Cortex of kidney (tissue), 1 donor: Measurements from ENCODE around the gene DPH2.

ENCODE experiments used
- DNase-seq: peaks from one replicate; lab custom pipeline; 2025; lab: John Stamatoyannopoulos, UW

Gene DPH2

DNA sequence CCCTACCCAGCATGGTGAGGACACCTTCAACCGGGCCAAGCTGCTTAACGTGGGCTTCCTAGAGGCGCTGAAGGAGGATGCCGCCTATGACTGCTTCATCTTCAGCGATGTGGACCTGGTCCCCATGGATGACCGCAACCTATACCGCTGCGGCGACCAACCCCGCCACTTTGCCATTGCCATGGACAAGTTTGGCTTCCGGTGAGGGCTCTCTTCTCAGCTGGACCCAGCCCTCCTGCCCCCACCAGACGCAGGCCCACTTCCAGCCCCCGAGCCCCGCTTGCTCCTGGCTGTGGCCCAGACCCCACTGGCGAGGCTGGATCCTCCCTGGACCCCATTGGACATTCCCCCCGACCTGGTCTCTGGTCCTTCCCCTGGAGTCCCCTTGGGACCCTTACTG, 15.0 kb downstream of the DPH2 start:
- no peak for DNase-seq

DNA sequence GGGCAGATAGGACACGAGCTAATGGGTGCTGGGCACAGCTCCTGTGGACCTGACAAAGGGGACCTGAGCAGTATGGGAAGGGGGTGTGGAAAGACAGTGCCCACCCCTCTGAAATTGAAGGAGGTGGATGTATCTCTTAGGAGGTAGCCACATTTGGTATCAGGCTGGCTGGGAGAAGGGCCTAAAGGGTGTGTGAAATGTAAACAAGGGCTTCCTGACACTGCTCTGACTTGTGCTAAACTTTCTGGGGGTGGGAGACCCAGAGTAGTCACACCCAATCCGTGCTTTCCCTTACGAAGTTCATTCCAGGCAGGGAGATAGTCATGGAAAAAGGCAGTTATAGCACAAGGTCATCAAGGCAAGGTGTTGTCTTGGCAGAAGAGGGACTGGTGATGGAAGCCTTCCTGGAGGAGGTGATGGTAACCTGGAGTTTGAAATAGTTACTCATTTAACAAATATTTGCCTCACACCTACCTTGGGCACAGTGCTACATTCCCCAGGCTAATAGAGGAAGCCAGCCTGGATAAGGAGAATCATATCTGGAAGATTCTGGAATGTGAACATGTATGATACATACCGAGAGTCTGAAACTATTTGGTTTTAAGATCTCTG, 16.3 kb downstream of the DPH2 start:
- no peak for DNase-seq

DNA sequence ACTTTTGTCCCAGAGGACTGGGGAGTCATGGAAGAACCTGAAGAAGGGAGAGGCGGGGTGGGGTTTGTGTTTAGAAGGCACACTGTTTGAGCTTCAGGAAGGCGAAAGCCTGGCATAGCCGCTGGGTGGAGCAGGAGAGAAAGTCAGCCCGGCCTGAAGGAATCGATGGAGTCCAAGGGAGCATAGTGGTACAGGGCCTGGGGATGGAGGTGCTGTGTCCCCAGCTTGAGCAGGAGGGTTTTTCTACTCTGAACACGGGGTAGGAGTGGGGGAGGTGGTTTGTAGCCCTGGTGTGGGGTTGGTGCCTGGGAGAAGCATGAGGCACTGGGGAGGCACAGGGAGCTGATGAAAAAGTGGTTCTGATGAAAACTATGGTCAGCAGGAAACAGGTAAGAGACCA, 16.9 kb downstream of the DPH2 start:
- no peak for DNase-seq

DNA sequence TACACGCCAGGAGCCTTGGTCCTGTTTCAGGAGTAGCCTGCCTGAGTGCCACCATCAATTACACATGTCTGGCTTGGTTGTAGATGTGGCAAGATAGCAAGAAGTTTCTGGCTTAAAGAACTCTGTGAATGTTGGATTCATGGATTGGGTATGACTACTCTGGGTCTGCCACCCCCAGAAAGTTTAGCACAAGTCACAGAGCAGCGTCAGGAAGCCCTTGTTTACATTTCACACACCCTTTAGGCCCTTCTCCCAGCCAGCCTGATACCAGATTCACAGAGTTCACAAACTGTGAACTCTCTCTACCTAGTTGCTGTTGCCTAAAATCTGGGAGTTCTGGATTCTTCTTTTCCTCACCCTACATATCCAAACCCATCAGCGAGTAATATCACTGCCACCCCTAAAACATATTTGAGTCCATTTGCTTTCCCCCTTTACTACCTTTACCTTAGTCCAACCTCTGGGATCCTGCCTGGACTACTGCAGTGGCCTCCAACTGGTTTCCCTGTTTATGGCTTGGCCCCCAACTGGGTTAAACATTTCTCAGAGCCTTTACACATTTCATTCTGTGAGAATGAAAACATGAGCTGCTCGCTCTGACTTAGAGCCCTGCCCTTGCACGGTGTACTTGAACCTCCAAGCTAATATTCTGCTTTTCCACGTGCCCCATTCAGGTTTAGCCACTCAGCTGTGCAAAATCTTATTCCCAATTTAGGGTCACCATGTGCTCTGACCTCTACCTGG, 17.5 kb downstream of the DPH2 start:
- no peak for DNase-seq

DNA sequence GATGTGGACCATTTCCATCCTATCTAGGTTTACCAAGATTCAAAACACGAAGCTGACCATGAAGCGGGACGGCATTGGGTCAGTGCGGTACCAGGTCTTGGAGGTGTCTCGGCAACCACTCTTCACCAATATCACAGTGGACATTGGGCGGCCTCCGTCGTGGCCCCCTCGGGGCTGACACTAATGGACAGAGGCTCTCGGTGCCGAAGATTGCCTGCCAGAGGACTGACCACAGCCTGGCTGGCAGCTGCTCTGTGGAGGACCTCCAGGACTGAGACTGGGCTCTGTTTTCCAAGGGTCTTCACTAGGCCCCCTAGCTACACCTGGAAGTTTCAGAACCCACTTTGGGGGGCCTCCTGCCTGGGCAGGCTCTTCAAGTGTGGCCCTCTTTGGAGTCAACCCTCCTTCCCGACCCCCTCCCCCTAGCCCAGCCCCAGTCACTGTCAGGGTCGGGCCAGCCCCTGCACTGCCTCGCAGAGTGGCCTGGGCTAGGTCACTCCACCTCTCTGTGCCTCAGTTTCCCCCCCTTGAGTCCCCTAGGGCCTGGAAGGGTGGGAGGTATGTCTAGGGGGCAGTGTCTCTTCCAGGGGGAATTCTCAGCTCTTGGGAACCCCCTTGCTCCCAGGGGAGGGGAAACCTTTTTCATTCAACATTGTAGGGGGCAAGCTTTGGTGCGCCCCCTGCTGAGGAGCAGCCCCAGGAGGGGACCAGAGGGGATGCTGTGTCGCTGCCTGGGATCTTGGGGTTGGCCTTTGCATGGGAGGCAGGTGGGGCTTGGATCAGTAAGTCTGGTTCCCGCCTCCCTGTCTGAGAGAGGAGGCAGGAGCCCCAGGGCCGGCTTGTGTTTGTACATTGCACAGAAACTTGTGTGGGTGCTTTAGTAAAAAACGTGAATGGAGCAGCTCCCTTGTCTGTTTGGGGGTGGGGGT, 20.7 kb downstream of the DPH2 start:
- no peak for DNase-seq

DNA sequence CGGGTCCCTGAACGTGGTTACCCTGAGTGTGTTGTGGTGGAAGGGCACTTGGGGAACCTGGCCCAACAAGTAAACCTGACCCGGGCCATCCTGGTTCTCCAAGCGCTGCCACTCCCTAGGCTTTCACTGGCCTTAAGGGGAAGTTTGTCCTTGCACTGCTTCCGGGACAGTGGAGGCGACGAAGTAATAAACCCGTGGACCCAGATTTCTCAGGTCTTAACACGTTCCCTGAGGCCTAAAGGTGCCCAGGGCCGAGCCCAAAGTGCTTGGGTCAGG, 21.3 kb downstream of the DPH2 start:
- no peak for DNase-seq

DNA sequence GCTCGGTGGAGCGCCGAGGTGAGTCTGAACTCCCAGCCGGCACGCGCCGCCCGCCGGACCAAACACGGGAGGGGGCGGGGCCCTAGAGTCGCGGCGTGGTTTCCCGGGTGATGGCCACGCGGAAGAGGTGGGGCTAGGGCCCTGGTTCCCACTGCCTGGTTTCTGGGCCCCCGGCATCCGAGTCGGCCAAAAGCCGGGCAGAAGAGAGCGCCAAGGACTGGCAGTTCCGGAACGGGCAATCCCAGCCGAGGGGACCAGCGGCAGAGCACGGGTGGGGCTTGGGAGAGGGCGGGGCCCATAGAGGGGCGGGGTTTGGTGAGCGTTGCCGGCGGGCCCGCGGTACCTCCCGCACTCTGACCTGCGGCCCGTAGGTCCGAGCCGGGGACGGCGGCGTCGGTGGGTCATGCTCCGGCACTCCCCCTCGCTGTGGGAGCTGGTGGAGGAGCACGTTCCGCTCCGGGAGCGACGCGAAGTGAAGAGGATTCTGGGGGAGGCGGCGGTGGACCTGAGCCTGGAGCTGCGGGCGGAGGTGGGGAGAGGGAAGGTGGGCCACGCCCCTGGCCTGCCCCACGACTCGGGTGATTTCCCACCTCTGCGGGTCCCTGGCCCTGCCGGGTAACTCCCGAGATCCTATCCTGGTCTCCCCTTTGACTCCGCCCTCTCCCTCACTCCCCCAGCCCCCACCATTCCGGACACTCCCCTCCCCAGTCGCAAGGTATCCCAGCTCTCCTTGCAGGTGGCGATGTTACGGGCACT, 21.8 kb downstream of the DPH2 start, which contains the start of gene CCDC24:
TSS of gene CCDC24 (plus strand) at position 124 of the 756 bp plus-strand sequence. CDS start at position 404, 280 bp downstream.
- DNase-seq, result peak; percentile 27

DNA sequence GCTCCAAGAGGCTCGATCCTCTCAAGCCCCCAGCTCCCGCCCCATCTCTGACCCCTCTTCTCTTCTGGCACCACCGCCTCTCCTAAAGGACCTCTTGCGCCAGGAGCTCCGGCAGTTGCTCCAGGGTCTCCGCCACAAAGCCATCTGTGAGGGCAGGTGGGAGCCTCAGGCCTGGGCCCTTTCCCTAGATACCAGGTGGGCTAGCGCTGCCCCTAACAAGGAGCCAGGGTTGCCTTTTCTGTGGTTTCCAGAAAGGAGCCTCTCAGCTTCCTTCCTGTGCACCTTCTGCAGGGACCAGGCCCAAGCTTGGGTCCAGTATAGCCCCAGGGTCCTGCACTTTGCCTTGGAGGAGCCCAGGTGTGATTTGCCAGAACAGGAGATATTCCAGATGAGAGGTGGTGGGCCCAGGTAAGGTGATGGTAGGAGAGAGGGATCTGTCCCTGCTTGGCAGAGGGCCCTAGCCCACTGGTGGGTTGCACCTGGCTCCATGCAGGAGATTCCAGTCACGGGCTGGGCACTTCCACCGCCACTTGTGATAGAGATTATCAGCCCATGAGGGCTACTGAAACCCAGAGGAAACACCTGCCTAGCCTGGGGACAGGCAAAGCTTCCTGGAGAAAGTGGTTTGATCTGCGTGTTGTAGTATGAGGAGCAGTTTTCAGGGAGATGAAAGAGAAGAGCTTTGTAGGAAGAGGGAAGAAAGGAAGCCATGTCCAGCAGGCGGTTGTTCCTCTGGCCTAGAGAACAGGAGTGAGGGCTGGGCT, 22.6 kb downstream of the DPH2 start:
- no peak for DNase-seq

DNA sequence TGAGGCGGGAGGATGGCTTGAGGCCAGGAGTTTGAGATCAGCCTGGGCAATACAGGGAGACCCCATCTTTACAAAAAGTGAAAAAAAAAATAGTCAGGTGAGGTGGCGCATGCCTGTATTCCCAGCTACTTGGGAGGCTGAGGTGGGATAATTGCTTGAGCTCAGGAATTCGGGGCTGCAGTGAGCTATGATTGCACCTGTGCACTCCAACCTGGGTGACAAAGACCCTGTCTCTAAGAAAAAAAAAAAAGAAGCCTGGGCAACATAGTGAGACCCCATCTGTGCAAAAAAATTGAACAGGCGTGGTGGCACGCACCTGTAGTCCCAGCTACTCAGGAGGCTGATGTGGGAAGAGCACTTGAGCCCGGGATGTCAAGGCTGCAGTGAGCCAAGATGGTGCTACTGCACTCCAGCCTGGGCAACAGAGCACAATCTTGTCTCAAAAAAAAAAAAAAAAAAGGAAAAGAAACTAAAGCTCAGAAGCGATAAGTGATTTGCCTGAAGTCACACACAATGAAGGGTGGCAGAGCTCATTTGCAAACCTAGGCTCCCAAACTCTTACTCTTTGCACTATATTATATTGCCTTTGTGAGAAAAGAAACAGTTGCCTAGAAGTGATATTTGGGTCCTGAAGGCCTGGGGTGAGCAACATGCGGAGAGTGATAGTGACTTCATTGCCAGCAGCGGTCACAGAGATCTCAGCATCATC, 23.6 kb downstream of the DPH2 start:
- no peak for DNase-seq

DNA sequence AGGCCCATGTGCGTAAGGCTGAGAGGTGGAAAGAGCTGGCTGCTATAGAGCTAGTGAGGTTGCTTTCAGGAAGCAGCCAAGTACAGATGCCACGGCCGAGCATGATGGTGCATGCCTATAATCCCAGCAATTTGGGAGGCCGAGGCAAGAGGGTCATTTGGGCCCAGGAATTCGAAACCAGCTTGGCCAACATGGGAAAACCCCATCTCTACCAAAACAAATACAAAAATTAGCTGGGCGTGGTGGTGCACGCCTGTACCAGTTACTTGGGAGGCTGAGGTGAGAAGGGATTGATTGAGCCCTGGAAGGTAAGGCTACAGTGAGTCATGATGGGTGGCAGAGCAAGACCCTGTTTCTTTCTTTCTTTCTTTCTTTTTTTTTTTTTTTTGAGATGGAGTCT, 24.3 kb downstream of the DPH2 start:
- no peak for DNase-seq

DNA sequence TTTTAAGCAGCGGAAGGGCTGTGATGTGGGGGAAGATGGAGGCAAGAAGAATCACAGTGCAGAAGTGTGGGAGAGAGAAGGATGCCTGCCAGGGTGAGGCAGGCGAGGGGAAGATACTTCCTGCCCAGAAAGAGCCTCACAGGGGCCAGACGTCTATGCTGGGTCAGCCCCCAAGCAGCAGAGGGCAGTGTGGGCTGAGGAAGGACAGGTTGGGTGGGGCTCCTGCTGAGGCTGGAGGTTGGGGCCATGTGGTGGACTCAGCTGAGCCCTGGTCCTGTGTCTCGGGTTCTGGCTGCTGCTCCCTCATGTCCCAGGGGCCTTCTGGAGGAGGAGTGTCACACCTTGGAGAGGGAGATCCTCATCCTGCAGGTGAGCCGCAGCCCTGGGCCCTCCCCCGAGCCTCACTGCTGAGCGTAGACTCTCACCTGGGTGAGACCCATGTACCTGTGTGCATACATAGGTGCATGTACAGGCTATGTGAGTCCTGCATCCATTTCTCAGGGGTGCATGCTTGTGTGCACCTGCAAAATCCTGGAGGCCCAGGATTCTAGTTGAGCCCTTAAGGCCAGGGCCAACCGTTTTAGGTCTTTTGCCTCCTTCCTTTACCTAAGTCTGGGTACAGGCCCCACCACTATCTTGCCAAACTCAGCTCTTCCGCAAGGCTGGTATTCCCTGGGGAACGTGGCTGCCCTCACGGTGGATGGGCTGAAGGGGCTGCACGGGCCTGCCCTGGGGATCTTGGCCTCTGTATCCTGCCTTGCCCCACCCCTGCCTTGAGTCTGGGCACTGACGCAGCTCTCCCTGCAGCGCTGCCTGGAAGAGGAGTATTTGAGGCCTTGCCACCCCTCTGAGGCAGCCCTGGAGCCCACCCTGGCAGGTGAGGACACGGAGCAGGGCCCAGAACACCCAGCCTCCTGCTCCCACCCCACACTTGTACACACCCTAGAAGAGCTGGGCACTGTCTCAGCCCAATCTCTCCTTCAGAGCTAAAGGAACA, 25.3 kb downstream of the DPH2 start:
- DNase-seq, result no peak

DNA sequence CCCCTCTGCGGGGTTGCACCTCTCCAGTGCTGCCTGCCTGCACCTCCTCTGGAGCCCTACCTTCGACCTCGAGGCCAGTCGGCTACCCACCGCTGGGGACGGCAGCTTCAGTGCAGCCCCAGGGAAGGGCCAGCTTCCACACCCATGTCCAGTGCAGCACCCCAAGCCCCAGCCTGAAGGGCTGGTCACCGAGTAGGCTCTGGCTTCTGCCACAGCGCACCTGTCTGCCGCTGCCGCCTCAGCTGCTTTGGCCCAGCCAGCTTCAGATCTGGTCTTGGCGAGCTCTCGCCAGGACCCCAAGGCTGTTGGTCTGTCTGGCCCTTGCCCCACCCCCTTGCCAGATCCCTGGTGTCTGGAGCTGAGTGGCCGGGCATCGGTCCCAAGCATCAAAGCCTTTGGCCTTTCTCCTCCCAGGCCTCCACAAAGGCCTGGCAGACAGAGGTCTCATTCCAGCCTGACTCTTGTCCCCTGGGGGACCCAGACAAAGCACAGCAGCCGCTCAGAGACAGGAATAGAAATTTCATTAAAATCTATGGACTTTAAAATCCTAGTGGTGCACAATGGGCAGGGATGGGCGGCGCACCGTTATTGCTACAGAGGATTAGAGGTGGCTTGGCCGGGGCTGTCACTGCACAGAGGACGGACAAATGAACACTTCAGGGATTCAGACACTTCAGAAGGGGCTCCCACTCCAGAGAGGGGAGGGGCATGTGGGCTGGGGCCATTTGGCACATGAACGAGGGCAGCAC, 26.3 kb downstream of the DPH2 start:
- no peak for DNase-seq

DNA sequence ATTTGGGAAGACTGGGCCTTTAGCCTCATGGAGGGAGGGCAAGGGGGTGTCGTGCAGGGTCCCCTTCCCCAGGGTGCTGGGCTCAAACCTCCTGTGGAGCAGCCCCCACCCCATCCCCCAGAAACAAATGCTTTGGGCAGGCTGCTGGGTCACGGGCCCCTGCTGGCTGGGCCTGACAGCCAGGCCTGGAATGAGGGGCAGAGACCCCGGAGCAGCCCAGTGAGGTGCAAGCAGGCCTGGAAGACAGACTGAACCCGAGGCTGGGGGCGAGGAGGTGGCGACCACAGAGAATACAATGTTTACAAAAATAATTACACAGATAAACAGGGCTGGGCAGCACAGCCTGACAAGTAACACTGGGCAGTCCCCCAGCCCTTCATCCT, 26.9 kb downstream of the DPH2 start:
- no peak for DNase-seq

DNA sequence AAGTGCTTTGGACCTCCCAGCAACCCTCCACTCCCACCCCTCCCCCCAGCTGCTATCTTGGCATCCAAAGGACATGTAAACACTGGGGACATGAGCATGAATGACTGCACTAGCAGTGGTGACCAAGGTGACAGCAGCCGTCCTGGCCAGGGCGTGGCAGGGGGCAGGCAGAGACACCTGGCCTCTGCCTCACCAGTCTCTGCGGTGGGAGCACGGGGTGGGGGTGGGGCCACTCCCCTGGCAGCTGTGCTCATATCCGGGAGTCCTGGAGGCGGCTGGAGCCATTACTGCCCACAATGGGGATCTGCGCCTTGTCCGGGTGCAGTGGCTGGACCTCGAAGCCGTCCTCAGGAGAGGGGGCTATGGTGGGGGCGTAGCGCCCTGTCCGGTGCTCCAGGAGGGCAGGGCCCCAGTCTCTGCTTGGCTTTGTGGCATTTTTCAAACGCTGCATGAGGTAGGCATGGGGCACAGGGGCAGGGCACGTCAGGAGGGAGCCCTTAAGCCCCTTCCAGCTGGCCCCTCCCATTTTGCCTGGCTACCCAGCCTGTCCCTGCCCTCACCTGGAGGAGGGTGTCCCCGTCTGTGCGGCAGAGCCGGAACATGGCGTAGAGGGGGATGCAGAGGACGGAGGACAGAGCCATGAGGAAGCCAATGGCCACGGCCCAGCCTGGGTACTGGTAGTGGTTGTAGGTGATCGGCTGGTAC, 27.6 kb downstream of the DPH2 start:
- no peak for DNase-seq

DNA sequence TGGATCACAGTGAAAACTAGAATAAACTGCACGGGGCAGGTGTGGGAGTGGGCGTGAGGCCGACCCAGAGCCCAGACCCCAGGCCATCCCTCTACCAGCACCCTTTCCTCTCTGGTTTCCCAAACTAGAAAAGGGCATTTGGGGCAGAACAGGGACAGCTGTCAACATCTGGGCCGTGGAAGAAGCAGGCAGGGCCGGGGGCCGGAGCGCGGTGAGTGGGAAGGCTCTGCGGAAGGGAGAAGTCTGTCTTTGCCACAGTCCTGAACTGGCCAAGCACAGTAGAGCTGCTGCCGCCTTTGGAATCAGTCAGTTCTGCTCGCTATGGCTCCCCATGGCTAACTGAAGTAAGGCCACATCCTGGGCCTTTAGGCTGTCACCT, 28.2 kb downstream of the DPH2 start:
- DNase-seq, result no peak

DNA sequence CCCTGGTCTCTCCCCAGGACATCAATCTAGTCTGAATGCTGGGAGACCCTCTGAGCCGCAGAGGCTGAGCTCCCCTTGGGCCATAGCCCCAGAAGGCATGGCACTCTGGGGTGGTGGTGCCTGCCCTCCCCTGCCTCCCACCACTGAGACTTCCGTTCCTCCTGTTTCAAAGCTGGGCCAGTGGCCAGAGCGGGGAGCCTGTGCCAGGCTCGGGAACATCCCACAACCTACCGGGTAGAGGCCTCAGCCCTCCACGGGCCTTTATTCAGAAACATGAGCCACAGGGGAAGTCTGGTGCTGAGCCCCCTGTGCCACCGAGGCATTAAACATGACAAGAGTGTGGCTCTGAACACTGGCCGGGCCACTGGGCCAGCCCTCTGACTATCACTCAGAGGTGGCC, 29.6 kb downstream of the DPH2 start:
- no peak for DNase-seq

DNA sequence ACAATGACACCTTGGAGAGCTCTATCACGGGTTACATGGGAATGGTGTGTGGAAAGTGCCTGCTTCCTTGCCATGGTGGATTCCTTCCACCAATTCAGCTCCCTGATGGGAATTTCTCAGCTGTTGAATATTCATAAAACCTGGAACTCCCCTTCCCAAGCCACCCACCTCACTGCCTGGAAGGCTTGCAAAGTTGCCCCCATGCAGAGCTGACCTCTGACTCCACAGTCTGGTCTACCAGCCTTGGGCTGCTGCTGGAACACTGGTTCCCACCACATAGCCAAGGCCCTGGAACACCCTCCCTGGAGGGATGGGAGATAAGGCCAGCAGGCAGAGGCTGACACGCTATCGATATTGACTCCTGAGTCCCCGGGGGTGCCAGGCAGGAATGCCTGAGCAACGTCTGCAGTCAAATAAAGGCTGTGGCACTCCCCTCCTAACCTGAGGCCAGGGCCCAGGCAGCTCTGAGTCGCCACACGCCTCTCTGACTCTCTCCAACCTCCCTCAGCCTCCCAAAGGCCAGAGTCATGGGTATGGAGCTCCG, 30.4 kb downstream of the DPH2 start:
- no peak for DNase-seq

DNA sequence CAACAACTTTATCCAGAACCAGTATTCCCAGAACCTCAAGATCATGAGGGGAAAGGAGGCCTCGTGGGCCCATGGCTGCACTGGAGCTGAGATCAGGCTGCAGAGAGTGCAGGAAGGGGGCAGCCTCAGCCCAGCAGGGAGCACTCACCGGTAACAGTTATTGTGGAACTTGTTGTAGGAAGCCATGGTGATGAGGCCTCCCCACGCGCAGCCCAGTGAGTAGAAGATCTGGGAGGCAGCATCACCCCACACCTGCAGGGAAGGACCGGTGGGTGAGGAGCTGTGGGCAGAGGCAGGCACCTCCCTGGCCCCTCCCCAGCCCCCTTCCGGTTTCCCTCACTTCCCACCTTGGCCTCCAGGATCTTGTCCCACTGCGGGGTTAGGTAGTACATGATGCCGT, 32.4 kb downstream of the DPH2 start:
- DNase-seq, result no peak
